ENCODE data around the gene MID1.

The MID1 gene

DNA sequence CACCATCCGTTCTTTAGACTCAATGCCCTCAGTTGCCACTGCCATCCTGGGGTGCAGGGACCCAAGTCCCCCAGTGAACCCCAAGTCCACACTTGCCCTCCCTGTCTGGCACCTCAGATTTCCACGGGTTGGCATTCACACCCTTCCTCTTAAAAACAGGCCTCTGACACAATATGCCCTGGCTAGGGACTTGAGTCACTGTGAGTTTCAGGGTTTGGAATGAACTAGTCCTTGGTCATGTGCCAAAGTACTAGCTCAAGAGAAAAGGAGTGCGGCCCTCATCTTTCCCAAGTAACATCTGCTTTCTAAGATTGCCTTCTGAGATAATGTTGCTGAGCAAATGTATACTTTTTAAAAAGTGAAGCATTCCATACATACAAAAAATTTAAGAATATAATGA is 134.0 kb downstream of the MID1 start:
- DNase-seq (ENCODE audit: low spot score): no peak

DNA sequence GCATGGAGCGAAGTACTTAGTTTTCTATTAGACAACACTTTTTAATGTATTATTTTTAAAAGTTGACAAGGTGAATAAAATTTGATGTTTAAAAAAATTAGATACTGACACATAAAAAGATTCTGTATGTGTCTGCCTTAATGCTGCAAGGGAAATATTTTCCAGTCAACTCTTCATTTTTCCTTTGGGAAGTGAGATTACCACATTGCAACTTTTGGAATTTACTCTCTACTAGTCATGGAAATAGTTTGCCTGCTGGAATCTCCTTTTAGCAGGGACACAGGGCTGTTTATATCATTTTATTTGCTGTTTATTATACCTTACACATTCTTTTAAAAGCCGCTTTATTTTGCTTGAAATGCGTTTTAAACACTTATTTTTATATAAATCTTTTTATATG is 135.1 kb downstream of the MID1 start:
- DNase-seq (ENCODE audit: low spot score): no peak

DNA sequence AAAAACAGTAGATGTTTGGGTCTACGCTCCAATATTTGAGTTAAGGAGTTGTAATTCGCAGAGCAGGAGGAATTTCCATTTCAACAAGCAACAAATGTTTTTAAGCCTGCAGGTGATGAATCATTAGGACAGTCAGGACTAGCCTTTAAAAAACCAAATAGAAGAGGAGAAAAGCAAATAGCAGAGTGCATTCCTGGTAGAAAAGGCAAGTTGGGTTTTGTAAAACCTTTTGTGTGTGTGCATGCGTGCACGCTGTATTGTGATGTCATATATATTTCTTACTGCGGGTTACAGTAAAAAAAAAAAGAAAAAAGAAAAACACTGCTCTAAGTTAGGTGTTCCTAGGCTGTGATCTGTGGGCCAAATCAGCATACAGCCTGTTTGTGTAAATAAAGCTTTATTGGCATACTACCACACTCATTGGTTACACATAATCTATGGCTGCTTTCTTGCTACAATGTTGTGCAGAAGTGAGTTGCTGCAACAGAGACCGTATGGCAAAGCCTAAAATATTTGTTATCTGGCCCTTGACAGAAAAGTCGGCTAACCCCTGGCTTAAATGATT is 135.6 kb downstream of the MID1 start:
- DNase-seq (ENCODE audit: low spot score): no peak

DNA sequence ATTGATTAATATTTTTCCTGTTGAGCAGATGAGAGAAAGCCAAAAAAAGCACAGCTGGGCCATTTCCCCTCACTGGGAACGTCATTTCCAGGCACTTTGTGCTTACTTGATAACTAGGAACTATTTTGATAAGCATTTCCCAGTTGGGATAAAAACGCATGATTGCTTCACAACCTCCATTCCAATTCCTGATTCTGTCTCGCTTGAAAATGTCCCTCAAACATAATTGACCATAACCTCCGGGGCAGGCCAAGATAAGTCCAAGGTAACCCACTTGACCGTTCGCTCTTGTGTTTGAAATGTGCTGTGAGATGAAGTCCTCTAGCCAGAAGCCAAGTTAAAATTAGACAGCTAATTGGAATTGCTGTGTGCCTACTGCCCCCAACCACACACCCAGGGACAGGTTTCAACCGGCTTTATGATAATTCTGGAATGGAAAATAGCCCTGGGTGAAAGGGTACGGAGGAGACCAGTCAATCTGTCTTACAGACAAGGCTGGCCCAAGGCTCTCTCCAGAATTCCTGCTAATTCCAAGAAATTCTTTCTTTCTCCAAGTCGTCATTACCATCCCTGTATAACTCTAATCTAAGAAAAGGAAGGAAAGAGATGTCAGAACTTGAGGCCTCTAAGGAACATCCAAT is 137.1 kb downstream of the MID1 start:
- DNase-seq (ENCODE audit: low spot score): no peak

DNA sequence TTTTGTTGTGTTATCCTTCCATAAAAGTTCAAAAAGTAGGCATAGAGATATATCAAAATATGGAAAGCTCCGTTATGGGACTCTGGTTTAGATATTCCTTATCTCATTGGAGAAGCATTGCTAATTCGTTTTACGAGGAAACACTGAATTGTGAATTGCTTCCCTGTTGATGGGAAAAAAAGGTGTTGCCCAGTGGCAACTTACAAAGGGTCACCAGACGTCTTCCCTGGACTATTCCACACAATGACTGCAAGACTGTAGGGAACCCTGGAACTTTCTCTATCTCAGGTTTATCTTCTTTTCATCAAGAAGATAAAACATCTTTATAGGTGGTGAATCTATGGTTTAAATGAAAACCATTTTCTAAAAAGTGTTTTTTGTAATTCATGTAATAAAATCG is 137.7 kb downstream of the MID1 start:
- no peak for DNase-seq (ENCODE audit: low spot score)

- no peak for DNase-seq (ENCODE audit: low spot score)
These were observed 138.1 kb downstream of the MID1 start for GRCh38 chrX:10482261-10482660.

DNA sequence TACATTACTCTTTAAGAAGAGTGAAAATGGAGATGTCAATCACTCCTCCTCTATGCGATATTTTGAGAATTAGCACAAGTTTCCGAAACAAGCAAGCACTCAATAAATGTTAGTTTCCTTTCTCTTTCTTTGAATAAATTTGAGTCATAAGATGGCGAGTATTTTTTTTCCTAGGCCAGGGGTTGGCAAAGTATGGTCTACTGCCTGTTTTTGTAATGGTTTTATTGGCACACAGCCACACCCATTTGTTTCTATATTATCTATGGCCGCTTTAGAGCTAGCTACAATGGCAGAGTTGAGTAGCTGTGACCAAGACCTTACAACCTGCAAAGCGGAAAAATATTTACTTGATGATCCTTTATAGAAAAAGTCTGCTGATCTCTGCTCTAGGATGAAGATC is 139.5 kb downstream of the MID1 start:
- DNase-seq (ENCODE audit: low spot score): no peak

- DNase-seq (ENCODE audit: low spot score): no peak
These were observed 140.9 kb downstream of the MID1 start for GRCh38 chrX:10479508-10479907.

DNA sequence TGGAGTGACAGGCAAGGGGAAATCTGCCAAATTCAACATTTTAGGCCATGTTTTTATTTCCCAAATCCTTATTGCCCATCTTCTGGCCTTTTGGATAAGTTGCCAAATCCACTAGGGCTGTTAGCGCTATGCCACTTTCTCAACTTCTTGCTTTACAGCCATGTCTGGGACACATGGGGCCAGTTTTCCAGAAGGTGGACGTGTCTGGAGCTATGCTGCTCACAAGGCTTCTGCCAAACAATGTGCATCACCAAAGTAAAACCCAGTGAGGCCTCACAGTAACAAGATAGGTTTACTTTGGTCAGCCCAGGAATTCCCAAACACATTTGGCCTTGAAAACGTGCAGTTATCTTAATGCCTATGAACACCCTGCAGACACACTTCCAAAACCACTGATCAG is 142.9 kb downstream of the MID1 start:
- no peak for DNase-seq (ENCODE audit: low spot score)

DNA sequence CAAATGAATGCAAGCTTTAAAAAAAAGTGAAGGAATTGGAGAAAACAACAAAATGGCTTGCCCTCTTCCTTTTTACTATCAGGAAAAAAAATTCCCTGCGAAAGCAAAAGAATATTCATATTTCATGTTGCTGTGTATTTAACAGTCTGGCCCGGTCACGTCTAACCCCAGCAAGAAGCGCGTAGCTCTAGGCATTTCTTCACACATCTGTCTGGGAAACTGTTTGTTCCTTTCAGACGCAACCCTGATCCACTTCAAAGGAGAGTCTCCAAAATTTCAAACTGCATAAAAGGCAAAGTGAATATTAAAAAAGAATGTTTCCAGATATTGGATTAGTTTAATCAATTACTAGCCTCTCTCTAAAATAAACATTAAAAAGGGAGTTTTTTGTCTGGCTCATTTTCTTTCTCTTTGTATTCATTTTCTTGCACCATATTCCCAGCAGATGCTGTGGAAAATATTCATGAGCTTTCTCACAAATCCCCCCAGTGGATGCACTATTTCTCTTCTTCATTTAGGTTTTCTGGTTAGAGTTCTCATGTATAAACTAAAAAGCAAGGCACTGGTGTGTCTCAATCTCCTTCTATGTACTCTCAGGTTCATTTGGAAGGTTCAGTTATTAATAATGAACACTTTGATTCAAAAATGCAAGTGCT is 145.3 kb downstream of the MID1 start:
- DNase-seq (ENCODE audit: low spot score): no peak

GRCh38 chrX:10474510-10474909 is 145.9 kb downstream of the MID1 start:
- DNase-seq (ENCODE audit: low spot score): no peak

DNA sequence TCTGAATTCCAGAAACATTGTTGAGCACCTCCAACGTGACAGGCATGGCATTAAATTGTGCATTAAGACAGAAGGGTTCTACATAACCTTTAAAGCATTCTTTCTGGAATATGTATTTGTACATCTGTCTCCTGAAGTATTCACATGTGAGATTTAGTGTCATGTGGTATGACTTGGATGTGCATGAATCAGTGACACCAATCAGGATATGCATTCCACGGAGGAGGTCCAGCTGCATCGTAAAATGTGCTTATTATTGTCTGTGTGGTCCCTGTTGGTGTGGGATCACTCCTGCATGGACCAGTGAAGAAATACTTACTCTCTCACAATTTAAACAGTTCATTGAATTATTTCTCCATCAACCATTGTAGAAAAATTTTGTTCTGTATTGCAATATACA is 149.0 kb downstream of the MID1 start:
- DNase-seq (ENCODE audit: low spot score): no peak

- no peak for DNase-seq (ENCODE audit: low spot score)
These were observed 150.4 kb downstream of the MID1 start for GRCh38 chrX:10470009-10470408.

DNA sequence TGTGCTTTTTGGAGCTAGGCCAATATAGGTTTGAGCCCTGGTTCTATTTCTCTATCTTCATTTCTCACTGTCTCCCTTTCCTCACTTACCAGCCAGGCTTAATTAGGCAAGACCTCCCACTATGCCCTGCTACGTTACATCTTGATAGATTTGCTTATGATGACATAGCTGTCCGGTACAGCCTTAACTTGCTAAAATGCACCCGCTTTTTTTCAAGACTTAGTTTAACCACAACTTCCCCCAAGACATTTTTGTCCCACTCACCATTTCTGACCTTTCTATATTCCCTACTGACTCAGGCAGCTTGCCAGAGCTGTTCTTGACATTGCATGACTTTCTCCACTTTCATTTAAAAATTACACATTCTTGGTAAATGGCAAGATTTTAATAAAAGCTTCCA is 152.6 kb downstream of the MID1 start:
- no peak for DNase-seq (ENCODE audit: low spot score)

GRCh38 chrX:10465254-10465653 is 155.1 kb downstream of the MID1 start:
- no peak for DNase-seq (ENCODE audit: low spot score)

- DNase-seq (ENCODE audit: low spot score): no peak
These were observed 163.3 kb downstream of the MID1 start for GRCh38 chrX:10457092-10457491.

GRCh38 chrX:10453945-10454344 is 166.4 kb downstream of the MID1 start:
- DNase-seq (ENCODE audit: low spot score): no peak

DNA sequence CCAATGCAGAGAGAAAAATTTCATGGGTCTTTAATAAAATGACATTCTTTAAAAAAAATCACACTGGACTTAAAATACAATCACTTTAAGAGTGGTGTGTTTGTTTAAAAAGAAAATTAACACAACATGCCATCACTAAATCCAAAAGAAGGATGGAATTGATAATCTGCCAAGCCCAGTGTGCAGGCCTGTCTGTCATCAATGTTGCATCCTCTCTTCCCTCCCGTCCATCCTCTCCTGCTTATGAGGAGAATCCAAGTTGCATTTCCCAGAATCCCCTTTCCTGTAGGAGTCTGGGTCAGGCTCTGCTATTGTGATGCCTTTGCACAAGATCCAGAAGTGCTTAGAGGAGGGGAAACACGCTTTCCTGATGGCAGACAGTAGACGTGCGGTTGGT is 169.4 kb downstream of the MID1 start:
- no peak for DNase-seq (ENCODE audit: low spot score)

- no peak for DNase-seq (ENCODE audit: low spot score)
These were observed 170.0 kb downstream of the MID1 start for GRCh38 chrX:10450229-10450958.

GRCh38 chrX:10447564-10448214 is 172.7 kb downstream of the MID1 start:
- DNase-seq (ENCODE audit: low spot score): no peak

- no peak for DNase-seq (ENCODE audit: low spot score)
These were observed 176.2 kb downstream of the MID1 start for GRCh38 chrX:10444204-10444603.

GRCh38 chrX:10441464-10441863 is 178.9 kb downstream of the MID1 start:
- DNase-seq (ENCODE audit: low spot score): no peak

Data from kidney capillary endothelial cell (primary cell).